Panc1 (cell line): ENCODE data around the gene HPRT1. TPM values are rescaled to one million over a fixed set of nuclear protein-coding genes. Genes with fewer than 3 reads are reported as not detected.

Experiments used
- ATAC-seq: fragments of 200-7000 bp; cut with Tn5 transposase; 2 replicates; pipeline ENCODE4 v1.9.1; 2020; ENCODE audit warnings: mild to moderate bottlenecking, moderate library complexity
- BruUV-seq: library from RNA; stranded (reverse); fragments of 400-500 nt; replicated peaks from 2 replicates; lab custom pipeline; 2021; lab: Mats Ljungman, UMichigan
- CTCF ChIA-PET: fragments of 300-600 bp; sonication (Branson Sonifier 250); formaldehyde crosslinking; loops from one replicate; lab custom pipeline; 2022; ENCODE audit warnings: antibody characterized with exemption; lab: Charles Lee
- POLR2A ChIA-PET: fragments of 300-600 bp; sonication (Branson Sonifier 250); formaldehyde crosslinking; loops from one replicate; lab custom pipeline; 2022; ENCODE audit warnings: antibody characterized with exemption; lab: Charles Lee
- DNase-seq: peaks from one replicate; pipeline ENCODE4 v3.0.0-alpha.2; 2010; ENCODE audit warnings: low read depth, low spot score
- H3K27ac ChIP-seq: 2 replicates; pipeline ENCODE4 v1.5.1; 2011; ENCODE audit warnings: mild to moderate bottlenecking, low read length, inconsistent platforms
- H3K27me3 ChIP-seq: fragments of 200-500 bp; sonication (Bioruptor generic); 2 replicates; pipeline ENCODE4 v1.6.0; 2014; ENCODE audit warnings: low read length, inconsistent platforms; ENCODE audit not compliant: control insufficient read depth, insufficient read depth
- H3K36me3 ChIP-seq: fragments of 200-500 bp; sonication (Bioruptor generic); 2 replicates; pipeline ENCODE4 v1.5.1; 2014; ENCODE audit warnings: inconsistent platforms, mild to moderate bottlenecking, low read length, moderate library complexity; ENCODE audit not compliant: control insufficient read depth, insufficient read depth
- H3K4me1 ChIP-seq: 2 replicates; pipeline ENCODE4 v1.5.1; 2011; ENCODE audit warnings: inconsistent platforms, mild to moderate bottlenecking, low read length, moderate library complexity; ENCODE audit not compliant: control insufficient read depth, insufficient read depth
- H3K4me3 ChIP-seq, 2 experiments: 2 replicates each; pipeline ENCODE4 v1.5.1; 2011 to 2012; ENCODE audit warnings: low read depth in 2 of 2, low read length in 2 of 2, mild to moderate bottlenecking in 2 of 2, inconsistent platforms in 1 of 2, moderate library complexity in 1 of 2
- H3K9me3 ChIP-seq: fragments of 200-500 bp; sonication (Bioruptor generic); 2 replicates; pipeline ENCODE4 v1.5.1; 2014; ENCODE audit warnings: low read depth, mild to moderate bottlenecking, inconsistent platforms, low read length, moderate library complexity; ENCODE audit not compliant: control insufficient read depth, insufficient read depth
- CTCF ChIP-seq: fragments of 450-650 bp; IDR thresholded peaks from 2 replicates; pipeline ENCODE4 v1.5.1; 2017; ENCODE audit warnings: mild to moderate bottlenecking
- POLR2AphosphoS5 ChIP-seq: IDR thresholded peaks from 2 replicates; pipeline ENCODE4 v1.6.1; 2012; ENCODE audit warnings: mild to moderate bottlenecking, low read depth, low read length, moderate library complexity
- REST ChIP-seq, 2 experiments: IDR thresholded peaks; 2 replicates each; pipeline ENCODE4 v1.6.1; 2011 to 2012; ENCODE audit warnings: low read depth in 2 of 2, control low read depth in 1 of 2, low read length in 1 of 2, mild to moderate bottlenecking in 1 of 2, moderate library complexity in 1 of 2; ENCODE audit not compliant: insufficient read depth in 1 of 2
- SIN3A ChIP-seq: IDR thresholded peaks from 2 replicates; pipeline ENCODE4 v1.6.1; 2012; ENCODE audit warnings: low read depth, mild to moderate bottlenecking, low read length, moderate library complexity, borderline replicate concordance; ENCODE audit not compliant: insufficient read depth
- TCF7L2 ChIP-seq: IDR thresholded peaks from 2 replicates; pipeline ENCODE4 v1.6.1; 2011; ENCODE audit warnings: mild to moderate bottlenecking, low read depth, low read length, inconsistent platforms
- in situ Hi-C: cut with HindIII; loops from 2 replicates; pipeline ENCODE4 v1.10.0; 2016; ENCODE audit warnings: low sequenced_read_pairs, low pct_unique_long_range_greater_than_20kb
- intact Hi-C: fragments of 100-400 bp; cut with micrococcal nuclease; formaldehyde crosslinking; loops from one replicate; pipeline ENCODE4 v1.10.0; 2022; ENCODE audit not compliant: unreplicated experiment
- total RNA-seq: library from RNA; stranded (reverse); gene quantifications from one replicate; pipeline ENCODE4 v1.2.1, GENCODE V29; 2021; ENCODE audit not compliant: unreplicated experiment

HPRT1 gene
- total RNA-seq, 1 experiment from 2014 or later: 77.1 TPM

- intact Hi-C loops: no loop called here
- POLR2A ChIA-PET: no interaction called here
- in situ Hi-C loops: no loop called here
Observed at GRCh38 chrX:134418317-134419113, 41.5 kb upstream of the HPRT1 start.

GRCh38 chrX:134419784-134420183, 40.2 kb upstream of the HPRT1 start:
- no peaks in the 10 kb centered on the region for H3K9me3 ChIP-seq
- no peaks in the 10 kb centered on the region for H3K27me3 ChIP-seq
- TF ChIP-seq TCF7L2 (no peak), CTCF (no peak), REST (IDR thresholded peaks at IDR 0.05; ENCODE audit: insufficient read depth in 1 of 2, low read depth in 2 of 2, low read length in 1 of 2) (no peak), SIN3A (no peak), POLR2AphosphoS5 (no peak)
- H3K4me3 ChIP-seq: no peak overlapping the region
- intact Hi-C loops (no loop called here), in situ Hi-C loops (no loop called here)
- H3K4me1 ChIP-seq: no peaks in the 10 kb centered on the region
- no peak overlapping the region for H3K27ac ChIP-seq
- ChIA-PET CTCF (no interaction called here), POLR2A (no interaction called here)
- peaks cover 11% of the 10 kb centered on the region for H3K36me3 ChIP-seq
- BruUV-seq: no TSS peak
- ATAC-seq (no peak), DNase-seq (no peak)

More at GRCh38 chrX:134418317-134419113, 41.5 kb upstream of the HPRT1 start:
- CTCF ChIA-PET: no interaction called here
- BruUV-seq: no TSS peak
- no peak overlapping the region for H3K27ac ChIP-seq
- peaks cover 15% of the 10 kb centered on the region for H3K36me3 ChIP-seq
- TF ChIP-seq POLR2AphosphoS5: no peak
- no peak for TF ChIP-seq REST (IDR thresholded peaks at IDR 0.05; ENCODE audit: insufficient read depth in 1 of 2, low read depth in 2 of 2, low read length in 1 of 2)
- TF ChIP-seq SIN3A: no peak
- no peak overlapping the region for H3K4me3 ChIP-seq
- ATAC-seq: no peak; the same call in 1 of the 2 replicates
- no peaks in the 10 kb centered on the region for H3K27me3 ChIP-seq
- DNase-seq: no peak
- H3K9me3 ChIP-seq: no peaks in the 10 kb centered on the region
- H3K4me1 ChIP-seq: no peaks in the 10 kb centered on the region
